T1000 (cell line): ENCODE measurements around the gene ITFG1.
"Not testable (repeated sequence)": the region's sequence is repeated elsewhere in the genome, so short reads cannot be mapped to it uniquely, and the experiment has no call there.

Experiments
- DNase-seq: peaks from one replicate; lab custom pipeline; 2025; ENCODE audit warnings: mixed read lengths; lab: John Stamatoyannopoulos, UW

The ITFG1 gene

DNA sequence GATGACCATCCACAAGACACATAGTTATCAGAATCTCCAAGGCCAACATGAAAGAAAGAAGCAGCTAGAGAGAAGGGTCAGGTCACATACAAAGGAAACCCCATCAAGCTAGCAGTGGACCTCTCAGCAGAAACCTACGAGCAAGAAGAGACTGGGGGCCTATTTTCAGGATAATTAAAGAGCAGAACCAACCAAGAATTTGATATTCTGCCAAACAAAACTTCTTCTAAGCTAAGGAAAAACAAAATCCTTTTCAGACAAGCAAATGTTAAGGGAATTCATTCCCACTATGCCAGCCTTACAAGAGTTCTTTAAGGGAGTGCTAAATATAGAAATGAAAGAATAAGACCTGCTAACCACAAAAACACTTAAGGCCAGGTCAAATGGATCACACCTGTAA, 47.8 kb downstream of the ITFG1 start:
- DNase-seq: no peak

- DNase-seq: no peak
Measured at GRCh38 chr16:47408491-47408890, 52.4 kb downstream of the ITFG1 start.

DNA sequence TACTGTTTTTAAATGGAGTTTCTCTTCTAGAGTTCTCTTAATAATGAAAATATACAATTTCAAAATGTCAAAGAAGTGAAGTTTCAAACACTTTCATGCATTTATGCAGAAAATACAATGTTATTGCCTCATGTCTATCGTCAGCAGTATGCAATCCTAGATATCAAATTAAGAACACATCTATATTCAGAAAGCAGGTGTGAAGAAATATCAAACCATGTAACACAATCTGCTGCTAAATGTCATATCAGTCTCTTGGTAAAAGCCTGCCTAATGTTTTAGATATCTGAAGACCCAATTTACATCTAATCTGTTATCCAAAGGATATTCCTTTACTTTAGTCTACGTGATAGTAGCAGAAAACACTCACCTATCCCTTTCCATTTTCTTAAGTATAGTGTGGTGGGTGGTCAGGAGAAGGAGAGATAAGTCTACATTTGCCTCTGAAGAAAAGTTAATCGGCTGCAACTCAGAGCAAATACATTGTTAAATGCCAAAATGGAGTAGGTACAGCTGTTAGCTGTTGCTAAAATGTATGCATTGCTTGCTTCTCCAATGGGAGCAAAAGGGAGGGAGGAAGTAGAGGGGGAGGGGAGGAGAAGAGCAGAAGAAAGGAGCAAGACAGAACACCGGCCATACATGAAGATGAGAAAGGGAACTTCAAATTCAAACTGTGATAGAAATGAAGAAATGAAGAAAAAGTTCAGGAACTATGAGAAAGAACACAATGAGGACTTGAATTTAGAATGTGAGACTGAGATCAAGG, 64.9 kb downstream of the ITFG1 start:
- no peak for DNase-seq

GRCh38 chr16:47392081-47392480, 68.8 kb downstream of the ITFG1 start:
- DNase-seq: no peak

DNA sequence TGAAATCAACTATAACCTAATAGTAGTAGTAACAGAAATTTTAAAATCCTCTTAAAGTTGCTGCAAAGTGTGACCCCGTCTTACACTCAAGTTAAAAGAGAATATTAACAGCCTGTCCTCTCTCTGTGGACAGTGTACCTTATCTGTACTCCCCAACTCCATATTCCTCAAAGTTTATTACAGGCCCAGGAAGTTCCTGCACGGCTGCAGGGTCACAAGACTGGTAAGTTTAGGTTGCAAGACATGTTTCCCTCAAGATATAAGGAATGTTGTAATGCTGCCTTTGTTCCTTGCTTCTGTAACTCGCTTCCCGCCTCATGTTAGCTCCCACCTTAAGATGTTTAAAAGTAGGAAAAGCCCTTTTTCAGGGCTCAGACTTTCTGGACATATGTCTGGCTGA, 72.2 kb downstream of the ITFG1 start:
- no peak for DNase-seq

DNA sequence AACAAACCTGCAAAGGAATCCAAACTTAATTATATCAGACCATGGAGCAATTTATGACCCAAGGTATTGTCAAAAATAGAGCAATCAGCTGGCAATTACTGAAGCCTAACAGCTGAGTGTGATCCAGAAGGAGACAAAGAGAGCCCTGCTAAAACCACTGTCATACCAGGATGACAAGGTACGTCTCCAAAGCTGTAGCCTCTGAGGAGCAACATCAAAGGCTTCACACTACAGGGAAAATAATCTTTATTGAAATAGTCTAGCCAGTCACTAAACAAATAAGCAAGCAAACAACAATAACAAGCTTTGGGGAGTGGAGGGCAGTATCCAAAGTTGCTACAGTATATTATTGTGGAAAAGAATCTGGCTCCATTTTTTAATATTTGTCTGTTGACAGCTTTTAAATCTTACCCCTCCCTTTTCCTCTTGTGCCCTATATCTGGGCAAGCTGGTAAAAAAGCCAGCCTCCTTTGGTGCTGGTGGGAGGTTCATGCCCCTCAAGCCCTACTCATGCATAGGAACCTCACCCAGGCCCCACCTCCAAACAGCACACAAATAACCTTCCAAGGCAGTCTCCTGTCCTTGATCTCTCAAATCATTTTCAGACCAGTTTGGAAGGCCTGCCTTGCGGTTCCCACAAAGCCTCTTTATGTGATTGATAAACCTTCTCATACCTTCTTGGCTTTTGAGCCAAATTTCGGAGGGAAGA, 73.7 kb downstream of the ITFG1 start:
- no peak for DNase-seq

GRCh38 chr16:47386201-47386718, 74.6 kb downstream of the ITFG1 start:
- no peak for DNase-seq

GRCh38 chr16:47382362-47382761, 78.5 kb downstream of the ITFG1 start:
- DNase-seq: no peak

DNA sequence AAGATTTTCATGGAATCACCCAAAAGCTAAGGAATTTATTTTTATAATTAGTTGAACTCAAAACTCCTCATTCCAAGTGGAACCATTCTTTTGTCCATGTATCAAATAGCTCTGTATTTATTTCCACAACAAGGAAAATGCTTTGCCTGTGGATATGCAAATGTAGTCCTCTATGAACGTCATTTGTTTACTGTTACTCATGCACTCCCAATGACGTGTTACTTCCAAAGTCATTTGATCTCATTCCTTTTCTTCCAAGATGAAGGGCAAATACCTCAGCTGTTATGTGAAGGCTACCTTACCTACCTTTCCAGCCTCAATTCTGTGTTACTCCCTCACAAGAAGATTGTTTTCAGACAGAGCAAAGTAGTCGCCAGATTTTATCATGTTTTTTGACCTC, 83.7 kb downstream of the ITFG1 start:
- DNase-seq: no peak

GRCh38 chr16:47375423-47375822, 85.4 kb downstream of the ITFG1 start:
- no peak for DNase-seq

DNA sequence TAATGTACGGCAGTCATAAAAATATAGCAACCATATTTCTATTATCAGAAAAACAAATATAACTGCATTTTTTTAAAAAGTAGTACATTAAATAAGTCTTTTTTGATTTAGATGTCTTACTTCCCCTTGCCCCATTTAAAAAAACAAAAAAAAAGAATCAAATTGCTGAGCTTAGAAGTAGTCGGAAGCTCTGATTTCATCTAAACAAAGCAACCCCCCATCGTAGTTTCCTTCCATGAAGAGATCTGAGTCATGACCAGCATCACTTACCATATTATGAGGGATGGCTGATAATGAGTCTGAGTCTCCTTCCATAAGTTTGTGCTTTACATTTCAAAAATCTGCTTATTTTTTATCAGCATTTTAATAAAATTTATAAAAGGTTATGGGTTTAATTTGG, 86.2 kb downstream of the ITFG1 start:
- DNase-seq: no peak

DNA sequence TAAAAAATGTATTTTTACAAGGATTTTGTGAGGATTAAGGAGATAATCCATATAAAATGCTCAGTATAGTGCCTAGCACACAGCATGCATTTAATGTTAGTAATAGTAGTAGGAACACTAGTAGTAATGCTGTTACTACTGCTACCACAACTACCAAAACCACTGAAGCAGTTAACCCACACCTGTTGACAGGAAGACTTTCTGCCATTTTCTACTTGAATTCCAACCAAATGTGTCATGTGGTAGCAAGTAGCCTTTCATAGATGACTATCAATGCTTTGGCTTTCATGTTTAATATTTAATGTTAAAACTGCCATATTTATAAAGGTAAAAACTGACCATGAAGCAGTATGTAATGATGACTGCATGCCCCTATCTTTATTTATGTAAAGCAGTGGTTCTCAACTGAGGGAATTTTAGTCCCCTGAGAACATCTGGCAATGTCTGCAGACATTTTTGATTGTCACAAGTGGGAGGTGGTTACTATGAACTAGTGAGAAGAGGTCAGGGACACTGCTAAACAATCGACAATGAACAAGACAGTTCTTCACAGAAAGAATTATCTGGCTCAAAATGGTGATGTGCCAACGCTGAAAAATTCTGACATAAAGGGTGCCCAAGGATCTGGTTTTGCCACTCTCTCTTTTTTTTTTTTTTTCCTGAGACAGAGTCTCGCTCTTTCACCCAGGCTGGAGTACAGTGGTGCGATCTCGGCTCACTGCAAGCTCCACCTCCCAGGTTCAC, 89.4 kb downstream of the ITFG1 start:
- no peak for DNase-seq

DNA sequence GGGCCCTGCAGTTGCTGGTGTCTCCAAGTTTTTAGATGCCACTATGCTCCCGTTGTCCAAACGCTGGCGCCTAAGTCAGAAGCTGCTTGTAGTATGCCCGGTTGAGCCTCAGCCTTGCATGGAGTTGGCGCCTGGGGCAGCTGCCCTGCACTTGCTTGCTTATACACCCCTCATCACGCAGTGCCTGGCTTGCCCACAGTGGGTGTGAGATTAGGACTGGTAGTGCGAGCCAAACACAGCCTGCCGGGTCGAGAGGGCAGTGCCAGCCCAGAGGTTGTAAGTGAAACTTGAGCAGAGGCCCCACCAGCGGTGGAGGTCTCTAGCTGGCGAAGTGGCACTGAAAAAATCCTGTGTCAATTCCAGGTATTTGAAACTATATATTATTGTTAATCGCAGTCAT, 90.3 kb downstream of the ITFG1 start:
- DNase-seq: no peak

GRCh38 chr16:47366228-47366627, 94.6 kb downstream of the ITFG1 start:
- DNase-seq: no peak

GRCh38 chr16:47363761-47364160, 97.1 kb downstream of the ITFG1 start:
- no peak for DNase-seq

DNA sequence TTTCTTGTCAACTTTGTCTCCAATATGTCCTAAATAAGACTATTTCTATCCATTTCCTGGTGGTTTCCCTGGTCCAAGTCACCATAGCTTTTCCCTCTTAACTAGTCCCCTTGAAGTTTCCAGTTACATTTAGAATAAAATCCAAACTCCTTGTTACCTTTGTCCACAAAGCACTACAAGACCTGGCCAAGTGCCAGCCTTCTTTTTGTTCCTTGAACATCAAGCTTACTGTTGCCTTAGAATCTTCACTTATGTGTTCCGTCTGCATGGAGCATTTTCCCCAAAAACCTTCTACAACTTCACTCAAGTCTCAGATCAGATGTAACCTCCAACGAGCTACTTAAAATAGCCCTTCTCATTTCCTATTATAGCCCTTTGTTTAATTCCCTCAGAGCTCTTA, 101.4 kb downstream of the ITFG1 start:
- no peak for DNase-seq

DNA sequence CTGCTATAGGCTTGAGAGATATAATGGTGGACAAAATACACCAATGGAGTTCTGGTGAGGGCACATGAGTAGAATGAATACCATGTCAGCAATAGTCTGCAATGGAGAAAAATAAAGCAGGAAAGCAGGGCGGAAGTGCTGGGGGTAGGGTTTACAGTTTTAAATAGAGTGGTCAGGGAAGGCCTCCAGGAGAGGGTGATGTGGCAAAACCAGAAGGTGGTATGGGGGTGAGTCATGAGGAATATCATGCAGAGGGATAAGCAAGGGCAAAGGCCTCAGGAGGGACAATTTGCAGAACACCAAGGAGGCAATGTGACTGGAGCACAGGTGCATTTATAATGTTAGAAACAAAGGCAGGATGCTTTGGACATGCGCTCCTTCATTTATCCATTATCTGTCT, 102.0 kb downstream of the ITFG1 start:
- DNase-seq: no peak

GRCh38 chr16:47349029-47349428, 111.8 kb downstream of the ITFG1 start:
- DNase-seq: not testable (repeated sequence)

GRCh38 chr16:47347021-47347696, 113.7 kb downstream of the ITFG1 start:
- not testable (repeated sequence) for DNase-seq

DNA sequence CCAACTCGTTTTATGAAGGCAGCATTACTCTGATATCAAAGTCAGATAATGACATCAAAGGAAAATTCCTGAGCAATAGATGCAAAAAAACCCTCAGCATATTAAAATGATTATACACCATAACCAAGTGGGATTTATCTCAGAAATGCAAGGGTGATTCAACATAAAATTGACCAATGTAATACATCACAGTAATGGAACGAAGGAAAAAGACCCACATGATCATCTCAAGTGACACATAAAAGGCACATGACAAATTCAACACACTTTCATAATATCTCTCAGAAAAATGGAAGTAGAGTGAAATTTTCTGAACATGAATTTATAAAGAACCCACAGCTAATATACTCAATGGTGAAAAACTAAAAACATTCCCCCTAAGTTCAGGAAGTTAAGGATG, 118.8 kb downstream of the ITFG1 start:
- no peak for DNase-seq

DNA sequence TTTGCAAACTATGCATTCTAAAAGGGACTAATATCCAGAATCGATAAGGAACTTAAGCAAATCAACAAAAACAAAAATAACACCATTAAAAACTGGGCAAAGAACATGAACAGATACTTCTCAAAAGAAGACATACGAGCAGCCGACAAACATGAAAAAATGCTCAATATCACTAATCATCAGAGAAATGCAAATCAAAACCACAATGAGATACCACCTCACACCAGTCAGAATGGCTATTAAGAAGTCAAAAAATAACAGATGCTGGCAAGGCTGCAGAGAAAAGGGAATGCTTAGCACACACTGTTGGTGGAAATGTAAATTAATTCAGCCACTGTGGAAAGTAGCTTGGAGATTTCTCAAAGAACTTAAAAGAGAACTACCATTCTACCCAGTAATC, 130.3 kb downstream of the ITFG1 start:
- not testable (repeated sequence) for DNase-seq

GRCh38 chr16:47324309-47324708, 136.6 kb downstream of the ITFG1 start:
- not testable (repeated sequence) for DNase-seq
